ENCODE measurements around the gene ANKRD13A. TPM values are rescaled to one million over a fixed set of nuclear protein-coding genes. Genes with fewer than 3 reads are reported as not detected.

The ANKRD13A gene
- total RNA-seq (2014; rRNA removed; shearing (Covaris generic)) (237 and 241 TPM in 2 replicates), polyA plus RNA-seq (2016; fragmentation: Nextera tagmentation; extraction: Ambion mirVana) (74.8 and 77.3 TPM in 2 replicates)

DNA sequence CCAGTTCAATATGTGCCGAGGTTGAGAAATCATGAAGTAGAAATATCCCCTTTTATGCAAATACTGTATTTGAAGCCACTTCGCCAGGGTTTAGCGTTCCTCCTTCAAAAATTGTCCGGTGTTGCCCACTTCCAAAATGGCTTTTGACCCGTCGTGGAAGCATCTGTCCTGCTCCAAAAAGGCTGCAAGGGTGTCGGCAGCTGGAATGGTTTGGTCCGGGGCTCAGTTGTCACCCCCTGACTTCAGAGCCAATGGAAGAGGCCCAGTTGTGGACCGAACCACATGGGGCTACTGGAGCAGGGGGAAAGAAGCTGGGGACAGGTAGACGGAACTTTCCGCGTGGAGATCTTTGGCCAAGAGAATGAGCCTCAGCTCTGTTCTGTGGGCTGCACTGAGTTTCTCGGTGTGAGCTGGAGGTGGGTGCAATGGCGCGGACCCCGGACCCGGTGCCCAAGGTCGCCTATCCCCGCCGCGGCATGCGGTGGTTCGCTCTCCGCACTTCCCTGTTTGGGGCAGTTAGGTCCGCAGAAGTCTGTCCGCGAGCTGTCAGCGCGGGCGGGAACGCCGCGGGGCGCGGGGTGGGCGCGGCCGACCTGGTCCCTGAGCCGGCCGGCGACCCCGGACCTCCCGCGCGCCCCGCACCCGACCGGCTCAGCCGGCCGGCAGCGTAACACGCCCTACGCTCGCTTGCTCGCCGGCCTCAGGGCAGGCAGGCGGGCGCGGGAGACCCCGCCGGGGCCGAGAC, at the start of gene ANKRD13A:
TSS of gene ANKRD13A (plus strand) at position 527 of the 745 bp plus-strand sequence. CDS start 259 bp downstream, outside the sequence.
- Histone ChIP-seq H3K36me3 (ENCODE audit: low read depth) (peaks cover 3% of the 10 kb centered on the region; the same call in 1 of the 2 replicates), H3K9me3 (ENCODE audit: low read depth) (no peaks in the 10 kb centered on the region), H3K4me1 (ENCODE audit: insufficient read depth) (peaks cover 53% of the 10 kb centered on the region), H3K27ac (peak within 1 kb of the TSS; percentile 79), H3K9ac (peak within 1 kb of the TSS; percentile 93), H4K20me1 (ENCODE audit: insufficient read depth) (no peaks in the 10 kb centered on the region), H3K27me3 (replicated peaks; ENCODE audit: insufficient read depth) (no peaks in the 10 kb centered on the region), H3K4me3 (peak within 1 kb of the TSS; percentile 96), H3K4me2 (ENCODE audit: unreplicated experiment) (peak within 1 kb of the TSS; percentile 94), H3K9me2 (ENCODE audit: insufficient read depth) (no peaks in the 10 kb centered on the region), H3F3A (ENCODE audit: insufficient read depth) (peaks cover 64% of the 10 kb centered on the region), H2AFZ (peak within 1 kb of the TSS; percentile 94), H3K79me2 (ENCODE audit: insufficient read depth) (peaks cover 61% of the 10 kb centered on the region)
- WGBS, 2 experiments (ENCODE audit: low coverage in 1 of 2, low lambda C conversion rate in 2 of 2, missing lambda C conversion rate in 2 of 2): 1 to 2% methylated on average over 38 to 50 of the region's 62 CpGs
- no peak for TF ChIP-seq EZH2 (IDR thresholded peaks at IDR 0.05; ENCODE audit: insufficient read depth, poor library complexity, severe bottlenecking)
- no peak for TF ChIP-seq EZH2phosphoT487 (IDR thresholded peaks at IDR 0.05; ENCODE audit: insufficient read depth, low read depth)
- in situ Hi-C loops (cut with MboI): no loop called here
- DNase-seq: peak; percentile 94

- Histone ChIP-seq H3K36me3 (ENCODE audit: low read depth) (peaks cover 38% of the 10 kb centered on the region), H3K27me3 (replicated peaks; ENCODE audit: insufficient read depth) (no peaks in the 10 kb centered on the region), H2AFZ (no peak overlapping the region), H3K9me3 (ENCODE audit: low read depth) (no peaks in the 10 kb centered on the region), H3K9ac (no peak overlapping the region), H3K4me2 (ENCODE audit: unreplicated experiment) (peak overlapping the region; percentile 13), H3K9me2 (ENCODE audit: insufficient read depth) (no peaks in the 10 kb centered on the region), H3K27ac (peak overlapping the region; percentile 81), H3F3A (ENCODE audit: insufficient read depth) (peaks cover 64% of the 10 kb centered on the region), H4K20me1 (ENCODE audit: insufficient read depth) (no peaks in the 10 kb centered on the region), H3K79me2 (ENCODE audit: insufficient read depth) (0 out of 2 replicates have a peak, but pooled peaks cover 5% of the 10 kb centered on the region), H3K4me1 (ENCODE audit: insufficient read depth) (peaks cover 65% of the 10 kb centered on the region), H3K4me3 (no peak overlapping the region)
- DNase-seq: no peak
- no peak for TF ChIP-seq EZH2 (IDR thresholded peaks at IDR 0.05; ENCODE audit: insufficient read depth, poor library complexity, severe bottlenecking)
- no peak for TF ChIP-seq EZH2phosphoT487 (IDR thresholded peaks at IDR 0.05; ENCODE audit: insufficient read depth, low read depth)
- in situ Hi-C loops (cut with MboI): no loop called here
Observed at GRCh38 chr12:109950625-109951024, 48.6 kb upstream of the ANKRD13A start.

DNA sequence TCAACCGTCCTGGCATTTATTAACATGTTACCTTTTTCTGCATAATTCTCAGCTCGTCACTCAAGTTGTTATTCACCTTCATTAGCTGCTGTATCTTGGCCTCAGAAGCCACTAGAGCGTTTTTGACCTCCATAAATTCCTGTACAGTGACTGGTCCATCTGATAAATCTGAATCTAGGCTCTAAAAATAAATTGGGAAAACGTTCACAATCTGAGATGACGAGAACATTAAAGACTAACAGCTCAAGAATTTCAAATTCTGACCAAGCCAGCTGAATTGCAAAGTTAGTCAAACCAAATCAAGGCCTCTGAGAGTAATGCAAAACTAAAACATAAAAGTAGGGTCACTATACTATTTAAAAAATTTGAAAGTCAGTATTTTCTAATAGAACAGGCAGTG, 48.1 kb upstream of the ANKRD13A start:
- peak overlapping the region; percentile 44; the same call in 1 of the 2 replicates for H3K9ac ChIP-seq
- WGBS, 2 experiments (ENCODE audit: low coverage in 1 of 2, low lambda C conversion rate in 2 of 2, missing lambda C conversion rate in 2 of 2): 4% methylated on average over 5 of the region's 5 CpGs
- peak overlapping the region; percentile 48 for H3K4me3 ChIP-seq
- H3K27ac ChIP-seq: peak overlapping the region; percentile 81
- peak; percentile 91 for DNase-seq
- peak overlapping the region; percentile 73 for H3K4me2 ChIP-seq (ENCODE audit: unreplicated experiment)
- H3K27me3 ChIP-seq (replicated peaks; ENCODE audit: insufficient read depth): no peaks in the 10 kb centered on the region
- no peak overlapping the region for H2AFZ ChIP-seq
- H3K36me3 ChIP-seq (ENCODE audit: low read depth): peaks cover 37% of the 10 kb centered on the region
- no peaks in the 10 kb centered on the region for H3K9me2 ChIP-seq (ENCODE audit: insufficient read depth)
- H3F3A ChIP-seq (ENCODE audit: insufficient read depth): peaks cover 64% of the 10 kb centered on the region
- H4K20me1 ChIP-seq (ENCODE audit: insufficient read depth): no peaks in the 10 kb centered on the region
- in situ Hi-C loops (cut with MboI): no loop called here
- no peaks in the 10 kb centered on the region for H3K79me2 ChIP-seq (ENCODE audit: insufficient read depth)
- H3K4me1 ChIP-seq (ENCODE audit: insufficient read depth): peaks cover 65% of the 10 kb centered on the region
- TF ChIP-seq EZH2phosphoT487 (IDR thresholded peaks at IDR 0.05; ENCODE audit: insufficient read depth, low read depth): no peak
- no peak for TF ChIP-seq EZH2 (IDR thresholded peaks at IDR 0.05; ENCODE audit: insufficient read depth, poor library complexity, severe bottlenecking)
- no peaks in the 10 kb centered on the region for H3K9me3 ChIP-seq (ENCODE audit: low read depth)

- Histone ChIP-seq H3K36me3 (ENCODE audit: low read depth) (peaks cover 31% of the 10 kb centered on the region), H3K9me2 (ENCODE audit: insufficient read depth) (no peaks in the 10 kb centered on the region), H3K27me3 (replicated peaks; ENCODE audit: insufficient read depth) (no peaks in the 10 kb centered on the region), H3K4me1 (ENCODE audit: insufficient read depth) (peaks cover 63% of the 10 kb centered on the region), H3K4me3 (peak overlapping the region; percentile 48), H3K4me2 (ENCODE audit: unreplicated experiment) (peak overlapping the region; percentile 73), H2AFZ (no peak overlapping the region), H3K9me3 (ENCODE audit: low read depth) (no peaks in the 10 kb centered on the region), H3K9ac (peak overlapping the region; percentile 44; the same call in 1 of the 2 replicates), H3F3A (ENCODE audit: insufficient read depth) (peaks cover 64% of the 10 kb centered on the region), H3K79me2 (ENCODE audit: insufficient read depth) (no peaks in the 10 kb centered on the region), H4K20me1 (ENCODE audit: insufficient read depth) (no peaks in the 10 kb centered on the region), H3K27ac (peak overlapping the region; percentile 81)
- TF ChIP-seq EZH2phosphoT487 (IDR thresholded peaks at IDR 0.05; ENCODE audit: insufficient read depth, low read depth) (no peak), EZH2 (IDR thresholded peaks at IDR 0.05; ENCODE audit: insufficient read depth, poor library complexity, severe bottlenecking) (no peak)
- in situ Hi-C loops (cut with MboI): no loop called here
- DNase-seq: peak; percentile 58
- WGBS, 2 experiments (ENCODE audit: low coverage in 1 of 2, low lambda C conversion rate in 2 of 2, missing lambda C conversion rate in 2 of 2): 42% methylated on average over 7 of the region's 7 CpGs
Observed at GRCh38 chr12:109951751-109952150, 47.5 kb upstream of the ANKRD13A start.
